Measurements from ENCODE around the gene RLF. TPM values are rescaled to one million over a fixed set of nuclear protein-coding genes. Genes with fewer than 3 reads are reported as not detected.

The RLF gene
- total and polyA plus RNA-seq, 8 donors = 2.2 to 8.5 (median 4.4) TPM

DNA sequence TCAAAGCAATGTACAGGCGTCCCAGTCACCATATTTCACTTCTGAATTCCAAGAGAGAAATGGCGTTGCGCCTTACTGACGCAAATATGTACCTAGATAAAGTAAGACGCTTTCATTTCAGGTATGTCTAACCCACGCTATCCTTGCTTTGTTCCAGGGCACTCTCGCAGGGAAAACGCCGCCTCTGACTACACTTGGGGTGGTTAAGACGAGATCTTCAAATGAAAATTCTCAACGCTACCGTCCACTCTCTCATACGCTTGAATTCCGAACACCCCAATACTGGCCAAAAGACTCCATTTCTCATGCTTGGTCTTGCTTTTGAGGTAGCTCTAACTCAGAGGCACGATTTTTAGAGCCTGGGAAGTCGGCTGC lies 96.1 kb downstream of the RLF start:
- H3K27me3 ChIP-seq = no peaks in the 10 kb centered on the region
- H3K9me3 ChIP-seq = no peaks in the 10 kb centered on the region
- intact Hi-C loops (cut with DNase I) = no loop called here
- H3K27ac ChIP-seq = peak overlapping the region; percentile 86 to 96 (median 90)
- no peaks in the 10 kb centered on the region for H3K36me3 ChIP-seq
- H3K4me3 ChIP-seq = peak overlapping the region; percentile 59 to 83 (median 75)
- ATAC-seq (peak; percentile 8 to 25 (median 18)), FAIRE-seq (no peak), DNase-seq (peak in 1 of 6 donors; percentile 33)
- H3K4me1 ChIP-seq = peaks cover 6 to 12% (median 12%) of the 10 kb centered on the region in 3 donors
- TF ChIP-seq, protein P1, sequence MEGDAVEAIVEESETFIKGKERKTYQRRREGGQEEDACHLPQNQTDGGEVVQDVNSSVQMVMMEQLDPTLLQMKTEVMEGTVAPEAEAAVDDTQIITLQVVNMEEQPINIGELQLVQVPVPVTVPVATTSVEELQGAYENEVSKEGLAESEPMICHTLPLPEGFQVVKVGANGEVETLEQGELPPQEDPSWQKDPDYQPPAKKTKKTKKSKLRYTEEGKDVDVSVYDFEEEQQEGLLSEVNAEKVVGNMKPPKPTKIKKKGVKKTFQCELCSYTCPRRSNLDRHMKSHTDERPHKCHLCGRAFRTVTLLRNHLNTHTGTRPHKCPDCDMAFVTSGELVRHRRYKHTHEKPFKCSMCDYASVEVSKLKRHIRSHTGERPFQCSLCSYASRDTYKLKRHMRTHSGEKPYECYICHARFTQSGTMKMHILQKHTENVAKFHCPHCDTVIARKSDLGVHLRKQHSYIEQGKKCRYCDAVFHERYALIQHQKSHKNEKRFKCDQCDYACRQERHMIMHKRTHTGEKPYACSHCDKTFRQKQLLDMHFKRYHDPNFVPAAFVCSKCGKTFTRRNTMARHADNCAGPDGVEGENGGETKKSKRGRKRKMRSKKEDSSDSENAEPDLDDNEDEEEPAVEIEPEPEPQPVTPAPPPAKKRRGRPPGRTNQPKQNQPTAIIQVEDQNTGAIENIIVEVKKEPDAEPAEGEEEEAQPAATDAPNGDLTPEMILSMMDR (IDR thresholded peaks at IDR 0.05) = no peak
- 0 to 1% methylated on average over 16 of the region's 16 CpGs for WGBS, 2 donors

DNA sequence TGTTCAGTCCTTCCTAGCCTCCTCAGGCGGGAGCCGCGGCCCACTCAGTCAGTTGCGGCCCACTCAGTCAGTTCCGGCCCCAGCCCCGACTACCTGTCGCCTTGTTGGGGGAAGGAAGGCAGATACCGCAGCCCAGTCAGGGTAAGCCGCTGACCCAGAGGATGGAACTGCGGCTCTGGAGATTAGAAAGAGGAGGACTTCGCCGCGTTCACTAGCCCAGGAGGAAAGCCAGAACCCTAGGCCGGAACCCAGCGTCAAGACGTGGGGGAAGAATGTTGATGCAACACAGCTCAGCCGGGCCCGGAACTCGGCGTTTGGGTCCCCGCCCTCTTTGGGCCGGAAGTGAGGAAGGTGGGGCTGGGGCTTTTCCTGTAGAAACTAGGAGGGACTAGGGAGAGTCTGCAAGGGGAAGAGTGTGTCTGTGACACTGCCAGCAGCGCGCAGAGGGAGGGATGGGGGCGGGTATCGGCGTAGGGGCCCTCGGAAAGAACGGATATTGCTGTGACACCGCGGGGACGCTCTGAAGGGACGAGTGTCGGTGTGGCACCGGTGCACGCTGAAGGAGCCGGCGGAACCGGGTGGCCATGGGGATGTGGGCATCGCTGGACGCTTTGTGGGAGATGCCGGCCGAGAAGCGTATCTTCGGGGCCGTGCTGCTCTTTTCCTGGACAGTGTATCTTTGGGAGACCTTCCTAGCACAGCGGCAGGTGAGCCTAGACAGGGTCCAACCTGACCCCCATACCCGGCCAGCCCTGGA lies 96.7 kb downstream of the RLF start, which contains the start of gene ZMPSTE24:
TSS of gene ZMPSTE24 (plus strand) at position 549 of the 757 bp plus-strand sequence. CDS start at position 585, 36 bp downstream.
- Histone ChIP-seq H3K27ac (peak within 1 kb of the TSS; percentile 86 to 96 (median 90)), H3K36me3 (peaks cover 0 to 5% (median 0%) of the 10 kb centered on the region in 3 donors), H3K27me3 (no peaks in the 10 kb centered on the region), H3K9me3 (no peaks in the 10 kb centered on the region), H3K4me1 (peaks cover 6 to 12% (median 12%) of the 10 kb centered on the region in 3 donors), H3K4me3 (peak within 1 kb of the TSS; percentile 59 to 83 (median 75))
- peak; percentile 97 to 99 (median 98) for ATAC-seq
- peak; percentile 92 to 98 (median 96) for DNase-seq
- intact Hi-C loops (cut with DNase I) = no loop called here
- peak; percentile 67 for FAIRE-seq
- TF ChIP-seq, protein P1 (IDR thresholded peaks at IDR 0.05) = no peak
- WGBS, 2 donors = 0% methylated on average over 48 of the region's 48 CpGs

DNA sequence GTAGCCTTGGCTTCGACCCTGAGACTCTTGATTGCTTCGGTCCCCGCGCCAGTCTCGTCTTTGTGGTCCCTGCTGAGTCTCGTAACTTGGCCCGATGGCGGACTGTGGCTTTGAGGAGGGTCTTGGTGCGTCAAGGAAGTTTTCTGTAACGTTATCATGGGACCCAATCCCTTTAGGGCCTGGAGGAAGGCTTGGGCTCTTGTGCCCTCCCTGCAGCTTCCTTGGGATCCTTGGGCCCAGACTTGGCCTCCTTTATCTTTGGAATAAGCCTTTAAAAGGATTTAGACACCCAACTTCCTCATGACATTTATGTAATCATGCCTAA lies 97.2 kb downstream of the RLF start:
- WGBS, 2 donors = 0 to 1% methylated on average over 10 of the region's 10 CpGs
- ATAC-seq = peak in 1 of 4 donors; percentile 1
- H3K9me3 ChIP-seq = no peaks in the 10 kb centered on the region
- H3K4me1 ChIP-seq = peaks cover 6 to 12% (median 12%) of the 10 kb centered on the region in 3 donors
- H3K36me3 ChIP-seq = peaks cover 0 to 11% (median 0%) of the 10 kb centered on the region in 3 donors
- intact Hi-C loops (cut with DNase I) = no loop called here
- FAIRE-seq = no peak
- H3K27ac ChIP-seq = peak overlapping the region; percentile 63 to 96 (median 90)
- H3K4me3 ChIP-seq = peak overlapping the region; percentile 59 to 83 (median 75)
- DNase-seq = no peak
- no peaks in the 10 kb centered on the region for H3K27me3 ChIP-seq
- TF ChIP-seq, protein P1 (IDR thresholded peaks at IDR 0.05) = no peak

DNA sequence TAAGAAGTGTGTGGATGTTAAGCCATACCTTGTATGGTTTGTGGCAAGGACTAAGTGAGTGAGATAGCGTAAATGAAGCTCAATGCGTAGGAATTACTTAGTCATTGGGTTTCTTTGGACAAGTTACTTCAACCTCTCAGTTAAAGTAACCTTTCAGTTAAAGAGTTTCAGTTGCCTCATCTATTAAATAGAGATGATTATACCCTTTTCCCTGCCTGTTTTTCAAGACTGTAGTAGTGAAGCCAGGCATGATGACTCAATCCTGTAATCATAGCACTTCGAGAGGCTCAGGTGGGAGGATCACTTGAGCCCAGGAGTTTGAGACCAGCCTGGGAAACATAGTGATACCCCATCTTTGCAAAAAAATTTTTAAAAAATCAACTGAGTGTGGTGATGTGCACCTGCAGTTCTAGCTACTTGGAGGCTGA lies 103.2 kb downstream of the RLF start:
- no peak for FAIRE-seq
- intact Hi-C loops (cut with DNase I) = no loop called here
- ATAC-seq = no peak

More for the DNA sequence above, 103.2 kb downstream of the RLF start:
- no peak for DNase-seq
- Histone ChIP-seq H3K4me1 (peaks cover 0 to 16% (median 15%) of the 10 kb centered on the region in 3 donors), H3K36me3 (peaks cover 0 to 11% (median 4%) of the 10 kb centered on the region in 3 donors), H3K27me3 (no peaks in the 10 kb centered on the region), H3K4me3 (no peak overlapping the region), H3K9me3 (no peaks in the 10 kb centered on the region), H3K27ac (no peak overlapping the region)
- WGBS, 2 donors = 95 to 98% methylated on average over 3 of the region's 3 CpGs
- TF ChIP-seq, protein P1 (IDR thresholded peaks at IDR 0.05) = no peak
